Esophagus squamous epithelium (tissue), 5 donors: ENCODE measurements around the gene SLC16A12. TPM values are rescaled to one million over a fixed set of nuclear protein-coding genes. Genes with fewer than 3 reads are reported as not detected.

Experiments used
- DNase-seq: peaks from one replicate; lab custom pipeline; 2025; lab: John Stamatoyannopoulos, UW
- H3K27ac ChIP-seq, 4 donors: fragments of 200-600 bp; sonication (generic); one replicate each; pipeline ENCODE4 v1.5.1; 2016 to 2019; ENCODE audit warnings: mild to moderate bottlenecking in 1 of 4
- H3K27me3 ChIP-seq, 4 donors: fragments of 200-600 bp; sonication (generic); 1 replicate in 3 of 4; 2 replicates in 1 of 4; pipeline versions ENCODE4 v1.5.1 to v1.6.0; 2017 to 2021; ENCODE audit warnings: antibody characterized with exemption in 1 of 4
- H3K36me3 ChIP-seq, 3 donors: fragments of 200-600 bp; sonication (generic); one replicate each; pipeline ENCODE4 v1.5.1; 2016 to 2019
- H3K4me1 ChIP-seq, 3 donors: fragments of 200-600 bp; sonication (generic); one replicate each; pipeline ENCODE4 v1.5.1; 2017 to 2019
- H3K4me3 ChIP-seq, 4 donors: fragments of 200-600 bp; sonication (generic); 1 replicate in 3 of 4; 2 replicates in 1 of 4; pipeline ENCODE4 v1.5.1; 2016 to 2019; ENCODE audit warnings: mild to moderate bottlenecking in 2 of 4, moderate library complexity in 1 of 4
- H3K9me3 ChIP-seq, 3 donors: fragments of 200-600 bp; sonication (generic); one replicate each; pipeline ENCODE4 v1.5.1; 2016 to 2019
- CTCF ChIP-seq, 6 experiments: fragments of 450-650 bp in 4 of 6; fragments of 200-600 bp in 2 of 6; sonication (generic) in 2 of 6; IDR thresholded peaks; one replicate each; pipeline ENCODE4 v1.5.1; 2016 to 2019; ENCODE audit warnings: antibody characterized with exemption in 6 of 6, mild to moderate bottlenecking in 4 of 6, moderate library complexity in 4 of 6
- POLR2A ChIP-seq, 4 donors: fragments of 450-650 bp; IDR thresholded peaks; one replicate each; pipeline ENCODE4 v1.6.1; 2017; ENCODE audit warnings: antibody characterized with exemption in 4 of 4, mild to moderate bottlenecking in 4 of 4, moderate library complexity in 3 of 4
- WGBS, 2 donors: methylation state at CpG; one replicate each; pipeline ENCODE4 v1.1.5; 2018; 5-methylcytosine and 5-hydroxymethylcytosine counted together
- intact Hi-C: fragments of 100-400 bp; cut with DNase I; formaldehyde crosslinking; loops from one replicate; pipeline ENCODE4 v1.15.0; 2022
- total RNA-seq, 4 donors: library from RNA; depleted of rRNA; stranded (reverse); fragments of >200 nt; gene quantifications; one replicate each; pipeline ENCODE4 v1.1.0, GENCODE V29; 2016
- donor health status: DM: yes; HTN: yes; CAD: no.

SLC16A12 gene
- total RNA-seq, 4 donors from 2014 or later, result 0.18 to 1.3 (median 0.23) TPM; not detected in 1

- H3K4me3 ChIP-seq, result no peak overlapping the region
- intact Hi-C loops, result no loop called here
- no peaks in the 10 kb centered on the region for H3K36me3 ChIP-seq
- TF ChIP-seq POLR2A (IDR thresholded peaks at IDR 0.05) (no peak), CTCF (IDR thresholded peaks at IDR 0.05) (no peak)
- no peak for DNase-seq
- H3K9me3 ChIP-seq, result no peaks in the 10 kb centered on the region
- WGBS, 2 donors, result 85 to 86% methylated on average over 6 of the region's 6 CpGs
- H3K4me1 ChIP-seq, result peaks cover 0 to 11% (median 0%) of the 10 kb centered on the region in 3 donors
- no peak overlapping the region for H3K27ac ChIP-seq
- no peaks in the 10 kb centered on the region for H3K27me3 ChIP-seq
These were observed 71.4 kb downstream of the SLC16A12 start for GRCh38 chr10:89463846-89464537.

- Histone ChIP-seq H3K4me3 (no peak overlapping the region), H3K4me1 (no peaks in the 10 kb centered on the region), H3K9me3 (no peaks in the 10 kb centered on the region), H3K27me3 (no peaks in the 10 kb centered on the region), H3K36me3 (no peaks in the 10 kb centered on the region), H3K27ac (no peak overlapping the region)
- intact Hi-C loops, result no loop called here
- WGBS, 2 donors, result 77 to 82% methylated on average over 1 of the region's 1 CpG
- no peak for DNase-seq
- no peak for TF ChIP-seq CTCF (IDR thresholded peaks at IDR 0.05)
- TF ChIP-seq POLR2A (IDR thresholded peaks at IDR 0.05), result no peak
These were observed 76.6 kb downstream of the SLC16A12 start for GRCh38 chr10:89458784-89459183.

- no peaks in the 10 kb centered on the region for H3K4me1 ChIP-seq
- H3K9me3 ChIP-seq, result no peaks in the 10 kb centered on the region
- no peak for TF ChIP-seq POLR2A (IDR thresholded peaks at IDR 0.05)
- no peak for TF ChIP-seq CTCF (IDR thresholded peaks at IDR 0.05)
- H3K4me3 ChIP-seq, result no peak overlapping the region
- intact Hi-C loops, result no loop called here
- 25 to 28% methylated on average over 3 of the region's 3 CpGs for WGBS, 2 donors
- no peaks in the 10 kb centered on the region for H3K27me3 ChIP-seq
- DNase-seq, result no peak
- H3K36me3 ChIP-seq, result no peaks in the 10 kb centered on the region
- H3K27ac ChIP-seq, result no peak overlapping the region
These were observed 77.1 kb downstream of the SLC16A12 start for GRCh38 chr10:89458291-89458690.

GRCh38 chr10:89454561-89455347 lies 80.6 kb downstream of the SLC16A12 start:
- no peak for TF ChIP-seq POLR2A (IDR thresholded peaks at IDR 0.05)
- TF ChIP-seq CTCF (IDR thresholded peaks at IDR 0.05), result no peak
- H3K27ac ChIP-seq, result no peak overlapping the region
- no peaks in the 10 kb centered on the region for H3K9me3 ChIP-seq
- no peak for DNase-seq
- no peaks in the 10 kb centered on the region for H3K36me3 ChIP-seq
- H3K27me3 ChIP-seq, result no peaks in the 10 kb centered on the region
- intact Hi-C loops, result no loop called here
- no peaks in the 10 kb centered on the region for H3K4me1 ChIP-seq
- H3K4me3 ChIP-seq, result no peak overlapping the region
- 67 to 88% methylated on average over 1 of the region's 1 CpG for WGBS, 2 donors

GRCh38 chr10:89452193-89452592 lies 83.2 kb downstream of the SLC16A12 start:
- WGBS, 2 donors, result 41 to 55% methylated on average over 1 of the region's 1 CpG
- H3K36me3 ChIP-seq, result no peaks in the 10 kb centered on the region
- H3K4me3 ChIP-seq, result no peak overlapping the region
- no peak for DNase-seq
- no peak overlapping the region for H3K27ac ChIP-seq
- TF ChIP-seq POLR2A (IDR thresholded peaks at IDR 0.05), result no peak
- TF ChIP-seq CTCF (IDR thresholded peaks at IDR 0.05), result no peak
- H3K4me1 ChIP-seq, result no peaks in the 10 kb centered on the region
- H3K27me3 ChIP-seq, result no peaks in the 10 kb centered on the region
- intact Hi-C loops, result no loop called here
- no peaks in the 10 kb centered on the region for H3K9me3 ChIP-seq
